Activated CD4-positive, alpha-beta T cell treated with anti-CD3 and anti-CD28 coated beads, Interleukin-2, amount 10 ng/mL, durations not matched to agents 7 days and 5 days (primary cell): ENCODE data around the gene NEURL1B. TPM values are rescaled to one million over a fixed set of nuclear protein-coding genes. Genes with fewer than 3 reads are reported as not detected.

Experiments
- CTCF ChIA-PET: fragments of 350-600 bp; sonication (Branson Sonifier 250); formaldehyde crosslinking; loops from one replicate; lab custom pipeline; 2021; ENCODE audit warnings: antibody characterized with exemption; lab: Charles Lee
- POLR2A ChIA-PET: fragments of 350-600 bp; sonication (Branson Sonifier 250); formaldehyde crosslinking; loops from one replicate; lab custom pipeline; 2021; ENCODE audit warnings: antibody characterized with exemption; lab: Charles Lee
- DNase-seq: peaks from one replicate; pipeline ENCODE4 v3.0.0-alpha.2; 2020
- H3K27ac Mint-ChIP-seq: one replicate; pipeline ENCODE4 v1.8.0; 2021; ENCODE audit warnings: mild to moderate bottlenecking, moderate library complexity, mixed read lengths
- H3K27me3 Mint-ChIP-seq: one replicate; pipeline ENCODE4 v1.8.0; 2021; ENCODE audit warnings: mixed read lengths
- H3K36me3 Mint-ChIP-seq: one replicate; pipeline ENCODE4 v1.8.0; 2021; ENCODE audit warnings: low read depth, mixed read lengths
- H3K4me1 Mint-ChIP-seq: one replicate; pipeline ENCODE4 v1.8.0; 2021; ENCODE audit warnings: mixed read lengths
- H3K4me3 Mint-ChIP-seq: one replicate; pipeline ENCODE4 v1.8.0; 2021; ENCODE audit warnings: mild to moderate bottlenecking, moderate library complexity, mixed read lengths
- H3K9me3 Mint-ChIP-seq: one replicate; pipeline ENCODE4 v1.8.0; 2021; ENCODE audit warnings: mixed read lengths
- microRNA-seq: library from miRNA; unstranded; fragments of <30 nt; microRNA quantifications from one replicate; pipeline ENCODE4 v1.2.0, GENCODE V29; 2021; ENCODE audit warnings: borderline microRNAs expressed, borderline replicate concordance
- total RNA-seq, 2 experiments: library from RNA; stranded (reverse); gene quantifications; one replicate each; pipeline ENCODE4 v1.2.3, GENCODE V29; 2021

NEURL1B gene
- total RNA-seq, 2 experiments from 2014 or later: 7.8 to 8.7 TPM

DNA sequence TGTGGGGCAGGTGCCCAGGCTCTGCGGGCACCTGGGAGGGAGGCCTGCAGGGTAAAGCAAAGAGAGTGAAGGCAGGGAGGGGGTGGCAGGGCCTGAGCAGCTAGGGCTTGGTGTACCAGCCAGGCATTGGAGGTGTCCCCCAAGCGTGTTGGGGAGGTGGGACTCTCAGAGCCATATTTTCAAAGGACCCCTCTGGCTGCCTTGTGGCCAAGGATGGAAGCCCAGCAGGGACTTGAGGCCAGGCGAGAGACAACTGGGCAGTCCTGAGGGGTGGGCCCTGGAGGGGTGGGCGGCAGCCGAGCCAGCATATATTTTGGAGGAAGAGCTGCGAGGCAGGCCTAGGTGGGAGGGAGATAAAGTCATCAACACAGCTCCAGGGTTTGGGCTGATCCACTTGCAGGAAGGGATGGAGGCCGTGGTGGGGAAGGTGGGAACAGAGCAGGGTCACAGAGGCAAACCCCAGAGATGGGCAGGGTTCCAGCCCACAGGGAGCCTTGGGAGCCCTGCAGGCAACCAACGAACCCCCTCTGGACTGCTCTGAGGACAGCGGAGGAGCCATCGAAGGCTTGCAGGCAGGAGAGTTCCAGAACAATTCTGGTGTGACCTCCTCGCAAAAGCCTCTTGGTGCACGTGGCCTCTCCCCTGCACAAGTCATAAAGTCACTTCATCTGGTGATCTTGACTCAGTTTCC lies 94.2 kb downstream of the NEURL1B start:
- CTCF ChIA-PET: no interaction called here
- POLR2A ChIA-PET: no interaction called here
- Mint-ChIP-seq H3K36me3 (no peaks in the 10 kb centered on the region), H3K27me3 (no peaks in the 10 kb centered on the region), H3K4me1 (no peaks in the 10 kb centered on the region), H3K27ac (no peak overlapping the region), H3K4me3 (no peak overlapping the region), H3K9me3 (no peaks in the 10 kb centered on the region)
- DNase-seq: no peak

GRCh38 chr5:172736508-172737135 lies 95.6 kb downstream of the NEURL1B start:
- Mint-ChIP-seq H3K27me3 (no peaks in the 10 kb centered on the region), H3K4me1 (no peaks in the 10 kb centered on the region), H3K9me3 (no peaks in the 10 kb centered on the region), H3K27ac (no peak overlapping the region), H3K36me3 (no peaks in the 10 kb centered on the region), H3K4me3 (no peak overlapping the region)
- no peak for DNase-seq
- POLR2A ChIA-PET: no interaction called here
- CTCF ChIA-PET: no interaction called here

DNA sequence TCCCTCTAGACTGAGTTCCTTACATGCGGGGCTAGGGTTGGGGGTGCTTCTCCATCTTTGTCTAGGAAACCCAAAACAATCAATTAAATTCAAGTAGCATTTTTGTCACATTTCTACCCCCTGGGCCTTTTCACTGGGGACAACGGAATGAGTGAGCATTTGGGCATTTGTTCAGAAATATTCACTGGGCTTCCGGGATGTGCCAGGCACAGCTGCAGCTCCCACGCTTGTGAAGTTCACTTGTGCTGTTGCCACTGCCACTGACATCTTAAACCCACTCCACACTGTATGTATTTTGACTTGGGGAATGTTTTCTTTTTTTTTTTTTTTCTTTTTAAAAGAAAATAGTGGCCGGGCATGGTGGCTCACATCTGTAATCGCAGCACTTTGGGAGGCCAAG lies 98.3 kb downstream of the NEURL1B start:
- H3K4me3 Mint-ChIP-seq: no peak overlapping the region
- no peak for DNase-seq

DNA sequence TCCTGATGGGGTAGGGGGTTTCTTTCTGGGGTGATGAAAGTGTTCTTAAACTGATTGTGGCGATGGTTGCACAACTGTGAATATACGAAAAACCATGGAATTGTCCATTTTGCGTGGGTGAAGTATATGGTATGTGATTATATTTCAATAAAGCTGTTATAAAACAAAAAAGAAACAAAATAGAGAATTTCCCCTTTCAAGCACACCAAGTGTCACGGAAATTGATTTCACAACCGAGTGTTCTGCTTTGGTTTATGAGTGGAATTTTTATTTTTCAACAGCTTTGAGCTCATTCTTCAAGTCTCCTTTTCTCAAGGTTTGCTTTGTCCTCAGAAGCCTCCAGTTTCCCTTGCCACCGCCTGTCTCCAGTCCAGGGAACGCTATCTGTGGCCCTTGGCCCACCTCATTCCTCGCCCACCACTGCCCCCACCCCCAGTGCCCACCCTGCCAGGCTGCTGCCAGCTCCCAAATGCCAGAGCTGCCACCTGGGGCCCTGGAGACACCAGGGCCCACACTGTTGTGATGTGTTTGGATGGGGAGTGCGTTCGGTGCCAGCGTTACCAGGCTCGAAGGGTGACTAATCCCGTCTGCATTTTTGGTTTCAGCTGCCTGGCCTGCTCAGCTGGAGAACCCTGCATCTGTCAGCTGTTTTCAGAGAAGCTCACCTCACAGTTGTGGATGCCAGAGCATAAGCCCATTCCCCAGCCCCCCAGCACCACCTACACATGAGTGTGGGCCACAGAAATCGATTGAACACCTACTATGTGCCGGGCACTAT lies 99.6 kb downstream of the NEURL1B start:
- no peaks in the 10 kb centered on the region for H3K4me1 Mint-ChIP-seq
- ChIA-PET POLR2A (no interaction called here), CTCF (interaction anchor here (1.3 kb wide), 1 partner anchor 26 kb away, joined by 4 read pairs; no protein-coding TSS in a partner anchor)
- no peaks in the 10 kb centered on the region for H3K36me3 Mint-ChIP-seq
- no peaks in the 10 kb centered on the region for H3K27me3 Mint-ChIP-seq
- no peak for DNase-seq
- H3K27ac Mint-ChIP-seq: no peak overlapping the region
- H3K4me3 Mint-ChIP-seq: no peak overlapping the region
- H3K9me3 Mint-ChIP-seq: no peaks in the 10 kb centered on the region

More for the DNA sequence above, 98.3 kb downstream of the NEURL1B start:
- no peak overlapping the region for H3K27ac Mint-ChIP-seq
- no peaks in the 10 kb centered on the region for H3K36me3 Mint-ChIP-seq
- ChIA-PET POLR2A (no interaction called here), CTCF (no interaction called here)
- H3K27me3 Mint-ChIP-seq: no peaks in the 10 kb centered on the region
- no peaks in the 10 kb centered on the region for H3K9me3 Mint-ChIP-seq
- H3K4me1 Mint-ChIP-seq: no peaks in the 10 kb centered on the region

Small RNAs within 50 kb of the gene (microRNA-seq; reads per million reads assigned to microRNA genes)
- gene MIR5003: not detected

Other genes with a start within 250 kb of the NEURL1B start
- under 1 TPM; 0.33 to 0.35 TPM for gene SH3PXD2B, start 186.7 kb upstream of the NEURL1B start, total RNA-seq
- 10 to 100 TPM; 11.3 to 14.9 TPM for gene DUSP1, start 129.9 kb downstream of the NEURL1B start, total RNA-seq
- 10 to 100 TPM; 43.4 to 45.0 TPM for gene ERGIC1, start 193.0 kb downstream of the NEURL1B start, total RNA-seq